Measurements from ENCODE around the gene MYO5A. TPM values are rescaled to one million over a fixed set of nuclear protein-coding genes. Genes with fewer than 3 reads are reported as not detected.
"Not testable (repeated sequence)": the region's sequence is repeated elsewhere in the genome, so short reads cannot be mapped to it uniquely, and the experiment has no call there.

MYO5A gene
- total RNA-seq, 6 donors from 2014 or later, result 24.8 to 76.5 (median 35.5) TPM

GRCh38 chr15:52417521-52417920, 111.2 kb downstream of the MYO5A start:
- TF ChIP-seq POLR2AphosphoS5 (IDR thresholded peaks at IDR 0.05) (no peak), POLR2A (IDR thresholded peaks at IDR 0.05) (no peak), EP300 (IDR thresholded peaks at IDR 0.05) (no peak), CTCF (IDR thresholded peaks at IDR 0.05) (no peak)
- no peak overlapping the region for H3K27ac ChIP-seq
- peaks cover 0 to 3% (median 0%) of the 10 kb centered on the region in 4 donors for H3K4me1 ChIP-seq
- no peaks in the 10 kb centered on the region for H3K9me3 ChIP-seq
- peak in 1 of 2 donors; percentile 85 for ATAC-seq (ENCODE audit: low FRiP score in 2 of 2)
- H3K27me3 ChIP-seq, result no peaks in the 10 kb centered on the region
- H3K36me3 ChIP-seq, result no peaks in the 10 kb centered on the region
- WGBS, 2 donors, result 71 to 88% methylated on average over 3 of the region's 3 CpGs
- no peak overlapping the region for H3K4me3 ChIP-seq
- no peak for DNase-seq

- H3K9me3 ChIP-seq; ATAC-seq (ENCODE audit: low FRiP score in 2 of 2); H3K4me3 ChIP-seq; DNase-seq; H3K27ac ChIP-seq; H3K36me3 ChIP-seq; H3K4me1 ChIP-seq; H3K27me3 ChIP-seq: not testable (repeated sequence)
- WGBS, 2 donors, result 81 to 95% methylated on average over 1 of the region's 1 CpG
Measured at GRCh38 chr15:52416566-52416965, 112.1 kb downstream of the MYO5A start.

GRCh38 chr15:52415628-52416027, 113.1 kb downstream of the MYO5A start:
- H3K36me3 ChIP-seq, result no peaks in the 10 kb centered on the region
- peaks cover 0 to 3% (median 0%) of the 10 kb centered on the region in 4 donors for H3K4me1 ChIP-seq
- H3K4me3 ChIP-seq, result no peak overlapping the region
- no peak for DNase-seq
- no peaks in the 10 kb centered on the region for H3K27me3 ChIP-seq
- ATAC-seq (ENCODE audit: low FRiP score in 2 of 2), result no peak
- TF ChIP-seq EP300 (IDR thresholded peaks at IDR 0.05), result no peak
- no peak for TF ChIP-seq POLR2A (IDR thresholded peaks at IDR 0.05)
- H3K27ac ChIP-seq, result no peak overlapping the region
- H3K9me3 ChIP-seq, result no peaks in the 10 kb centered on the region
- WGBS, 2 donors, result 85 to 94% methylated on average over 2 of the region's 2 CpGs

- no peaks in the 10 kb centered on the region for H3K9me3 ChIP-seq
- DNase-seq, result no peak
- 79% methylated on average over 6 of the region's 6 CpGs for WGBS, 2 donors
- TF ChIP-seq POLR2AphosphoS5 (IDR thresholded peaks at IDR 0.05) (no peak), CTCF (IDR thresholded peaks at IDR 0.05) (no peak), EP300 (IDR thresholded peaks at IDR 0.05) (no peak), POLR2A (IDR thresholded peaks at IDR 0.05) (no peak)
- no peak for ATAC-seq (ENCODE audit: low FRiP score in 2 of 2)
- H3K27me3 ChIP-seq, result no peaks in the 10 kb centered on the region
- no peak overlapping the region for H3K4me3 ChIP-seq
- peaks cover 0 to 3% (median 0%) of the 10 kb centered on the region in 4 donors for H3K4me1 ChIP-seq
- no peak overlapping the region for H3K27ac ChIP-seq
- no peaks in the 10 kb centered on the region for H3K36me3 ChIP-seq
Measured at GRCh38 chr15:52414936-52415335, 113.7 kb downstream of the MYO5A start.

GRCh38 chr15:52408823-52409222, 119.9 kb downstream of the MYO5A start:
- H3K4me3 ChIP-seq, result no peak overlapping the region
- TF ChIP-seq POLR2A (IDR thresholded peaks at IDR 0.05) (no peak), POLR2AphosphoS5 (IDR thresholded peaks at IDR 0.05) (no peak), EP300 (IDR thresholded peaks at IDR 0.05) (no peak), CTCF (IDR thresholded peaks at IDR 0.05) (no peak)
- H3K9me3 ChIP-seq, result no peaks in the 10 kb centered on the region
- no peak for ATAC-seq (ENCODE audit: low FRiP score in 2 of 2)
- no peaks in the 10 kb centered on the region for H3K4me1 ChIP-seq
- peaks cover 0 to 8% (median 0%) of the 10 kb centered on the region in 4 donors for H3K36me3 ChIP-seq
- H3K27me3 ChIP-seq, result no peaks in the 10 kb centered on the region
- 95 to 100% methylated on average over 1 of the region's 1 CpG for WGBS, 2 donors
- DNase-seq, result no peak
- H3K27ac ChIP-seq, result no peak overlapping the region

- H3K27me3 ChIP-seq, result no peaks in the 10 kb centered on the region
- no peak for TF ChIP-seq EP300 (IDR thresholded peaks at IDR 0.05)
- TF ChIP-seq CTCF (IDR thresholded peaks at IDR 0.05), result no peak
- no peak for TF ChIP-seq POLR2A (IDR thresholded peaks at IDR 0.05)
- TF ChIP-seq POLR2AphosphoS5 (IDR thresholded peaks at IDR 0.05), result no peak
- H3K4me3 ChIP-seq, result no peak overlapping the region
- H3K36me3 ChIP-seq, result peaks cover 0 to 10% (median 0%) of the 10 kb centered on the region in 4 donors
- no peak overlapping the region for H3K27ac ChIP-seq
- no peaks in the 10 kb centered on the region for H3K4me1 ChIP-seq
- no peaks in the 10 kb centered on the region for H3K9me3 ChIP-seq
- ATAC-seq (ENCODE audit: low FRiP score in 2 of 2) (no peak), DNase-seq (no peak)
Measured at GRCh38 chr15:52407374-52407773, 121.3 kb downstream of the MYO5A start.
